Glomerular visceral epithelial cell (primary cell): Measurements from ENCODE around the gene HOXA5.

ENCODE experiments used
- DNase-seq: peaks from one replicate; pipeline ENCODE4 v3.0.0-alpha.2; 2016; ENCODE audit errors: extremely low spot score

Gene HOXA5

GRCh38 chr7:27182861-27183681 is 39.6 kb upstream of the HOXA5 start:
- DNase-seq: no peak

DNA sequence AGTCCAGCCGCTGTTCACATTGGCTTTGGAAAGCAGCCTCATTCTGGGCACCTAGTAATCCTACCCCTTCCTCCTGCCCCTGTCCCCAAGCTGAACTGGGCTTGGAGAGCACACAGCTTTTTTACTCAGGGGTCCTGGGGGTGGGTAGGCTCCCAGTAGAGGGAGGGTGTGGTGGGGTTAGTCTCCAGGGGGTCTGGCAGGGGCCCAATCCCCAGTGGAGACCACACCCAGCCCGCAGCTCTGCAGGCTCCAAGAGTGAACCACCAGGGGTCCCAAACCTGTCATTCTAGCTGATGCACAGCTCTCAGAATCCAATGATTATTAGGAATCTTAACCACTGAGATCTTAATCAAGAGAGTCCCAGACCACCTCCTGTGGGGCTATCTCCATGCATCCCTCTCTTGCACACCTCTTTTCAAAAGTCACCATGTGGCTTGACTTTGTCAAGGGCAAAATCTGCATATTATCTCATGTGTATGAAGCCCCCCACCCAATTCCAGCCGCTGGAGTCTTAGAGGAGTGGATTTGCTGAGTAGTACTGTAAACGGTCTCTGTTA is 38.9 kb upstream of the HOXA5 start:
- DNase-seq: no peak

DNA sequence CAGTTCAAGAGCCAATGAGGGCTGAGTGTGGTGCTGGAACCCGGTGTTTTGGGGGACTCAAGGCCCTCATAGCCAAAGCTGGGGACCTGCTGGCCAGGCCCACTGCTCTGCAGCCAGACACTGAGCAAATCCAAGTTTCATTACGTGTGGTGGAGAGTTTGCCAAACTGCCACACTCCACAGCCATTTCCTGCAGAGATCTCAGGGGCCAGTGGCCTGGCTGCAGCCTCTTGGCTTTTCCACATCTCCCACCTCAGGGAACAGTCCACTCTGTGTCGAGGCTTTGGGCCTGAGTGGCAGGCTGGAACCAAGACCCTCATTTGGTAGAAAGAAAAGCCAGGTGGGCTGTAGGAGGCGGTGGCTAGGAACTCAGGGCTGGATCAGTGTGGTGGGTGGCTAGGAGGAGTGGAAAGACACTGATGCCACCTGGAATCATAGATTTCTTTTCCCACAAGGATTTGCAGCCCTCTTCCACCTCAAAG is 38.4 kb upstream of the HOXA5 start:
- no peak for DNase-seq

DNA sequence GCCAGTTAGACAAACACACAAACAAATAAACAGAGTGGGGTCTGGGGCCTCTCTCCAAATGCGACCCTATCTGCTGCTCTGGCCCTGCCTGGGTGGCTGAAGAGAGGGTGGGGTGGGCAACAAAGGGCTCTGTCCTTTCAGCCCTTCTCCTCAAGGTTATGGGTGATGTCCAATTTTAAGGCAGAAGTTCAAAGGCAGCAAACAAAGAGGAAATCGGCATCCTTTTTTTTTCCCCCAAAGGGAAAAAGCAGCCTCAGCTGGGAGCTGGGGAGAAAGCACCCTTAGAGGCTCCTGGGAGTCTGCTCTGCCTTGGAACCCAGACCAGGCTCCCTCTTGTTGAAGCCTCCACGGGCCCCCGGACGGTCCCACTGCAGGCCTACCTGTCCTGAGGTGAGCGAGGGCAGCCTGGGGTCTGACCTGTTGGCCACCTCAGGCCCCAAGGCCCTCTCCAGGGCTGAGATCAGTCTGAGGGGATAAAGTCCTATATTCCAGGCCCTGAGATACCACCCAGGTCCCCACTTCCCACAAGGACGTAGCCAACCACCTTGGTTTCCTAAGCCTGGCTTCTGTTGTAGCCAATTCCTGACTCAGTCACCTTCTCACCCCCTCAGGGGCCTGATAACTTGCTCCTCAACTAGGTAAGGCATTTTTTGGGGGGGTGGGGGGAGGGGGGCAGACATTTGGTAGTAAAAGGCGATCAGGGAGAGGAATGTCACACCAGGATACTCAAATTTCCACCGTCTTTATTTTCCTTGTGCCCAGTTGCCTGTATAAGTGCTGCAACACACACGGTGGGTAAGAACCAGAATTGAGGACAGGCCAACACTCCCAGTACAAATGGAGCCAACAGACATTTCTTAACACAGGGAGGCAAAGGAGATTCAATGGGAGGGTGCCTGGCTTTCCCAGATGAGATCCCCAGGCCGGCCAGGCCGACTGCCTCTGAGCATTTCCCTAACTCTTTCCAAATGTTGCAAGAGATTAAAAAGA is 37.2 kb upstream of the HOXA5 start:
- no peak for DNase-seq

- DNase-seq: peak; percentile 92
Observed at GRCh38 chr7:27179503-27180430, 36.3 kb upstream of the HOXA5 start.

DNA sequence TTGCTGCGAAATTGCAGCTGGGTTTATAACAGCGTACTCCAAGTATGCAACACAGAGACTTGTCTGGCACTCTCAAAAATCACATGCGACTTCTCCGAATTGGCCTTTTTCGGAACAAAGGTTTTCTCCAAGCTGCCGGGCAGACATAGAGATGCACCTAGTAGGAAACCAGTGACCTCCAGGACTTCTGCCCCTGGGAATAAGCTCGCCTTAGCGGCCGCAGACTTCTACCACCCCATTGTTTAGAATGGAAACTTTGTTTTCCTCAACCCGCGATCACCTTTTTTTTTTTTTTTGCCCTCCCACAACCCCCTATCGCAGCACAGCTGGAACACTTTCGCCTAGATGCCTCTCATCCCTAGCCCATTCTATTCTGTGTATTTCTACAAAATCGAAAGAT is 35.5 kb upstream of the HOXA5 start:
- no peak for DNase-seq

DNA sequence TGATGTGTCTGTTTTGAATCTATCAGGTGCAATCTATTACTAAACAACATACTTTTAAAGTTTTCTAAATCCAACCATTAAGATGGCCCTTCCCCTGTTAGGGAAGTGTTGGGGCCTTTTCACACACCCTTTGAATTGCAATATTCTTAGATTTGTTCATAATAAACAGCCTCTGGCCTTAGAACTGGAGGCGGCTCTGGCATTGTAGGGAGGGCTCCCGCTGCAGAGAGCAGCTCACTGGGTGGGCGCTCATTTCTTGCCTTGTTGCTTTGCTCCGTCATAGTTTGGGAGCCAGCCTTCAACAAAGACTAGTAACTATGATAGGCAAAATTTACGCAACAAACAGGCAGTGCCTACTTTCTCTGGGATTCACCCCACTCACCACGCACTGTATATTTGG is 34.9 kb upstream of the HOXA5 start:
- peak; percentile 50 for DNase-seq

GRCh38 chr7:27177795-27178320 is 34.4 kb upstream of the HOXA5 start:
- no peak for DNase-seq

DNA sequence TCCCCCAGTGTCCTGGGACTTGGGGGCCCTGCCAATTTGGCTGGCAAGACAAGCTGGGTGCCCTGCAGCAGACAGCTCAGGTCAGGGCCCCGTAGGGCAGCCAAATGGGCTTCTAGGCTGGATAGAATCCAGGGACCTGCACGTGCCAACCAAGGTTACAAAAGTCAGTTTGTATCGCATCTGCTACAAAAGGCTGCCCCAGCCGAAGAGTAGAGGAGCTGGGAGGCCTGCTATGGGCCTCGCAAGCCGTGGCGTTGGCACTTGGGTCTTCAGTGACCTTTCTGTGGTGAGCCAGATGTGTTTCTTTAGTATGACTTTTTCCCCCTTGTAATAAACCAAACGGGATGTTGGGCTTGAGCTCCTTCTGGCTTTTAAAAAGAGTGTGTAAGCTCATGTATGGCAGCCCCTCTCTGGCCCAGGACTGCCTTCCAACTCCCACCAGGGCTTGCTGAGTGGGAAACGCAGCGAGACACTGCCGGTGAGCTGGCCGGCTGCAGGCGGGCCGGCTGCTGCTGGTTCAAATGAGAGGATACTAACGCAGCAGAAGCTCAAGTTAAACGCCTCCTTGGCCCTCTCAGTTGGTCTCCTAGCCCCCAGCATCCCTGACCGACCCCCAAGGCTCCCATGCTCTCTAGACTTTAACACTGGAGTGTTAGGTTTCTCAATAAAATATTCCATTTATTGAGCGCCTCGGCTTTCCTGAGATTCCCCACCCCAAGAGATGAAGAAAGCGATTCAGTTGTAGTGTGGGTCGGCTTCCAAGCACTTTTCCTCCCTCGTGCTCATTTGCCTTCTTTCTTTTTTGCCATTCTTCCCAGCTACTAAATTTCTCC is 33.7 kb upstream of the HOXA5 start:
- DNase-seq: peak; percentile 35

DNA sequence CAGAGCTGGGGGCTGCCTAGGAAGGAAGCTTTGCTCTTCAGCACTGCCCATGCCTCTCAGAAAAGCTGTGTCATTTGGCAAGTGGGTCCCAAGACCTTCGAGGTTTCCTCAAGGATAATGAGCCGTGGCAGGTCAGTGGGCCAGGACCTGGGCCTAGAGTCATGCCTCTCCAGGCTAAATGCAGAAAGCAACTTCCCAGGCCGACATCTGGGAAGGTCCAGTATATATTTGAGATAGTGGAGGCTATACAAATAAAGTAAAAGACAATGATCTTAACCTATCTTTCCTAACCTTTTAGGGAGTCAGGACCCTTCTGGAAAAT is 33.0 kb upstream of the HOXA5 start:
- DNase-seq: no peak

DNA sequence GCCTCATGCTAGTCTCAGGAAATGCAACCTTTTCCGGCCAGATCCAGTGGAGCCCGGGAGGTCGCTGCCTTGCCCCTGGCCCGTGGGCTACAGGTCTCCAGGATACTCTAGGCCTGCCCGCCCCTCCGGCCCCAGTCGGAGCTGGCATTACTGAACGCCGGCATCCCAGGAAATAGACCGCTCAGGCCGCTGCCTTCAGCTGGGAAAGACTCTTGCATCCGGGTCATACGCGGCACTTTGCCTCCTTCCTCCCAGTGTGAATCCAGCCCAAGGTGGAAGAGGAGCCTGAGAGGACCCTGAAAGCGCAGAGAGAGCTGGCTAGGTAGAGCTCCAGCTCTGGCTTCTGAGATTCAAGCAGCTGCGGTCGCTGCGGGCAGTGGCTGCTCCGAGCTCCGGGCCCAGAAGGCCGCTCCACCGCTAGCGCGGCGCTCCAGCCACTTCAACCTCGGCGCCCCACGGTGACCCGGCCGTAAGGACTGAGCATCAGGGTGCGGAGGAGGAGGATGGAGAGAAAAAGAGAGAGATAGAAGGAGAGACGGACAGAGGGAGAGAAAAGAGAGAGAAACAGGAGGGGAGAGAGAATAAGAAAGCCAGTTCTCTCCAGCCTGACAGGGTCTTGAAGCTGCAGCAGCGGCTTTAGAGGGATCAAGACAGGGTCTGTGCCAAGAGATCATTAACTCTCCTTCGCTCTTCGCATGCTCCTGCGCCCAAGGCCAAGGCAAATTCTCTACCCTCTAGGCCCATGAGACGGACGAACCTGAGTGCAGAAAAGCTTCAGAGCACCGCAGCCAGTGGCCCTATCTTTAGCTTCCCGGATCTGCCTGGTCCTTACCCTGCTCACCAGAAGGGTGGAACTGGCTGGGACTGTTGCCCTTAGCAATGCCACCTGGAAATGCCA is 32.4 kb upstream of the HOXA5 start:
- DNase-seq: peak; percentile 37

- peak; percentile 80 for DNase-seq
Observed at GRCh38 chr7:27174874-27175625, 31.6 kb upstream of the HOXA5 start.

- DNase-seq: peak; percentile 89
Observed at GRCh38 chr7:27173956-27174873, 30.7 kb upstream of the HOXA5 start, which contains the start of gene HOXA10. TSS of gene HOXA10 (minus strand) at chr7:27174320. CDS start at chr7:27174306, 14 bp downstream.

DNA sequence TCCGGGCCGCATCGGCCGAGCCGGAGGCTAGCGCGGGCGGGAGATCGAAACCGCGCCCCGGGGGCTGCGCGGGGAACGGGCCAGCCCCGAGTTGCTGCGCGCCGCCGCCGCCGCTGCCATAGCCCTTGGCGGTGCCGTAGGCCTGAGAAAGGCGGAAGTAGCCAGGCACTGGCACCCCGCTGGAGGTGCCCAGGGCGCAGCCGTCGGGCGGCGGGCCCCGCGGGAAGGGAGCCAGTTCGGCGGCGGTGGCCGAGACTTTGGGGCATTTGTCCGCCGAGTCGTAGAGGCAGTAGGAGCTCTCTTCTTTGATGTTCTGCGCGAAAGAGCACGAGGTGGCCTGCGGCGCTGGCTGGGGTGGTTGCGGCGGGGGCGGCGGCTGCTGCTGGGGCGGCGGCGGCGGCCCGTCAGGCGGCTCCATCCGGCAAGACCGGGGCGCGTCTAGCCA is 30.1 kb upstream of the HOXA5 start:
- no peak for DNase-seq

DNA sequence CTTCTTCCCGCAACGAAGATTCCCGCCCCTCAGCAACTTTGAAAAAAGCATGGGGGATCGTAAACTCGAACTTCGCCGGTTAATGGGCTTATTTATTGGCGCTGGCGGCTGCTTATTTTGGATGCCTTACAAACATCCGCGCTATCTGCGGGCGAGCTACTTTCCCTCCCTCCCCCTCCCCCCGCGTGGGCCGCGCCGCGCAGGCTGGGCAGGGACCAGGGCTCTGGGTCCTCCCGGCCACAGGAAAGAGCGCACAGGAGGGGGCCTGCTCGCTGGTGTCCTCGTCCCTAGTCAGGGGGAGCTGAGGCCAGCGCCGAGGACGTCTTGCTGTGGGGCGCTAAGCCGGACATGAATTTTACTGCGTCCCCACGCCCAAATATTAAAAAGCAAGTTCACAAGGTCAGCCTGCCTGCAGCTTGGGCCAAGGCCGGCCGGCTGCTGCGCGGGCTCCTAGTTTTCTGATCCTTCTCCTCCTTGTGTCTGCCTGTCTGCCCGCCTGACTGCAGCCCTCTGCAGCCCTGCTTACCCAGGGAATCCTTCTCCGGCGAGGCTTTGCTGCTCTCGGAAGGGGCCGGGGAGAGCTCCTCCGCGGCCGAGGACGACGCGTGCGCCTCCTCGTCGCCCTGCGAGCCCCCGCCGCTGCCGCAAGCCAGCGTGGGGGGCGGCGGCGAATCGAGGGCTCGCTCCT is 29.5 kb upstream of the HOXA5 start:
- peak; percentile 59 for DNase-seq

GRCh38 chr7:27172315-27172774 is 28.9 kb upstream of the HOXA5 start:
- peak; percentile 43 for DNase-seq
